MCF 10A (cell line): ENCODE results near the gene FAM111A. TPM values are rescaled to one million over a fixed set of nuclear protein-coding genes. Genes with fewer than 3 reads are reported as not detected.
"Not testable (repeated sequence)": the region's sequence is repeated elsewhere in the genome, so short reads cannot be mapped to it uniquely, and the experiment has no call there.

Source experiments
- BruUV-seq: library from RNA; stranded (reverse); fragments of 400-500 nt; replicated peaks from 2 replicates; lab custom pipeline; 2021; lab: Mats Ljungman, UMichigan
- CTCF ChIA-PET: fragments of 300-600 bp; sonication (Branson Sonifier 250); formaldehyde crosslinking; extraction: SDS; loops from one replicate; lab custom pipeline; 2021; ENCODE audit warnings: antibody characterized with exemption, inconsistent platforms; lab: Yijun Ruan, JAX
- POLR2A ChIA-PET: fragments of 300-600, 350-650 bp; sonication (Branson Sonifier 250); formaldehyde crosslinking; extraction: SDS; loops from one replicate; lab custom pipeline; 2020; ENCODE audit warnings: antibody characterized with exemption, inconsistent platforms; lab: Yijun Ruan, JAX
- DNase-seq: peaks from one replicate; pipeline ENCODE4 v3.0.0-alpha.2; 2018; ENCODE audit not compliant: unreplicated experiment
- H3K27ac Mint-ChIP-seq: one replicate; pipeline ENCODE4 v1.8.0; 2022; ENCODE audit warnings: mild to moderate bottlenecking, low read depth, mixed read lengths; ENCODE audit not compliant: unreplicated experiment
- H3K27me3 Mint-ChIP-seq: one replicate; pipeline ENCODE4 v1.8.0; 2022; ENCODE audit warnings: mixed read lengths; ENCODE audit not compliant: insufficient read depth, unreplicated experiment
- H3K36me3 Mint-ChIP-seq: one replicate; pipeline ENCODE4 v1.8.0; 2022; ENCODE audit warnings: mild to moderate bottlenecking, moderate library complexity, mixed read lengths; ENCODE audit not compliant: insufficient read depth, unreplicated experiment
- H3K4me1 Mint-ChIP-seq: one replicate; pipeline ENCODE4 v1.8.0; 2022; ENCODE audit warnings: mixed read lengths; ENCODE audit not compliant: insufficient read depth, unreplicated experiment
- H3K4me3 Mint-ChIP-seq: one replicate; pipeline ENCODE4 v1.8.0; 2022; ENCODE audit warnings: mild to moderate bottlenecking, moderate library complexity, mixed read lengths; ENCODE audit not compliant: unreplicated experiment
- H3K9me3 Mint-ChIP-seq: one replicate; pipeline ENCODE4 v1.8.0; 2022; ENCODE audit warnings: mixed read lengths; ENCODE audit not compliant: unreplicated experiment
- CTCF ChIP-seq: fragments of 200-600 bp; IDR thresholded peaks from one replicate; pipeline ENCODE4 v1.8.0; 2022; ENCODE audit warnings: antibody characterized with exemption, mild to moderate bottlenecking; ENCODE audit not compliant: unreplicated experiment
- intact Hi-C: fragments of 100-400 bp; cut with micrococcal nuclease; formaldehyde crosslinking; loops from 2 replicates; pipeline ENCODE4 v1.14.1; 2022
- total RNA-seq: library from RNA; stranded (reverse); gene quantifications from 2 replicates; pipeline ENCODE4 v1.2.3, GENCODE V29; 2022

Gene FAM111A
- total RNA-seq, 1 experiment from 2014 or later, result 27.7 TPM

GRCh38 chr11:59119826-59120225 is 22.8 kb upstream of the FAM111A start:
- no peaks in the 10 kb centered on the region for H3K4me1 Mint-ChIP-seq
- intact Hi-C loops, result no loop called here
- H3K27me3 Mint-ChIP-seq, result no peaks in the 10 kb centered on the region
- no peak overlapping the region for H3K27ac Mint-ChIP-seq
- ChIA-PET POLR2A (interaction anchor here (1.0 to 1.5 kb wide), 2 partner anchors 23 to 25 kb away, joined by 3 to 6 read pairs; partner anchors contain the start of gene FAM111A), CTCF (interaction anchor here (5.3 kb wide), 1 partner anchor 16 kb away, joined by 28 read pairs; no protein-coding TSS in a partner anchor)
- no peak for DNase-seq
- H3K4me3 Mint-ChIP-seq, result no peak overlapping the region
- peaks cover 9% of the 10 kb centered on the region for H3K36me3 Mint-ChIP-seq
- TF ChIP-seq CTCF, result no peak
- no TSS peak for BruUV-seq
- H3K9me3 Mint-ChIP-seq, result no peaks in the 10 kb centered on the region

- Mint-ChIP-seq H3K4me3 (no peak overlapping the region), H3K27me3 (no peaks in the 10 kb centered on the region), H3K36me3 (peaks cover 25% of the 10 kb centered on the region), H3K9me3 (peaks cover 14% of the 10 kb centered on the region), H3K4me1 (peaks cover 6% of the 10 kb centered on the region), H3K27ac (peak overlapping the region; percentile 24)
- ChIA-PET POLR2A (interaction anchor here (0.7 to 1.0 kb wide), 3 partner anchors 25 to 130 kb away, joined by 3 read pairs; partner anchors contain the start of gene FAM111B), CTCF (interaction anchor here (0.5 to 3.9 kb wide), 56 partner anchors 9 to 1614 kb away, joined by 3 to 36 read pairs (median 4); partner anchors contain the start of genes FAM111B, GLYATL2 and LPXN)
- peak; percentile 73 for DNase-seq
- BruUV-seq, result no TSS peak
- TF ChIP-seq CTCF, result peak; percentile 98
- intact Hi-C loops, result loop anchor here (1.0 to 5.0 kb wide), 3 partner anchors 39 to 459 kb away; no protein-coding TSS in a partner anchor
Measured at GRCh38 chr11:59135648-59136461, 6.8 kb upstream of the FAM111A start.

- H3K27ac Mint-ChIP-seq, BruUV-seq, H3K4me3 Mint-ChIP-seq, POLR2A ChIA-PET, DNase-seq, H3K27me3 Mint-ChIP-seq: not testable (repeated sequence)
- peaks cover 13% of the 10 kb centered on the region for H3K4me1 Mint-ChIP-seq
- peaks cover 12% of the 10 kb centered on the region for H3K9me3 Mint-ChIP-seq
- peaks cover 20% of the 10 kb centered on the region for H3K36me3 Mint-ChIP-seq
- CTCF ChIA-PET, result interaction anchor here (0.7 to 3.9 kb wide), 38 partner anchors 9 to 1614 kb away, joined by 3 to 36 read pairs (median 6); partner anchors contain the start of genes FAM111B and LPXN
- intact Hi-C loops, result loop anchor here (1.0 to 5.0 kb wide), 3 partner anchors 39 to 459 kb away; no protein-coding TSS in a partner anchor
Measured at GRCh38 chr11:59136551-59136950, 6.1 kb upstream of the FAM111A start.

GRCh38 chr11:59137190-59137589 is 5.5 kb upstream of the FAM111A start:
- peaks cover 8% of the 10 kb centered on the region for H3K9me3 Mint-ChIP-seq
- intact Hi-C loops, result loop anchor here (5.0 kb wide), 1 partner anchor 460 kb away; no protein-coding TSS in a partner anchor
- BruUV-seq, result no TSS peak
- H3K4me1 Mint-ChIP-seq, result peaks cover 18% of the 10 kb centered on the region
- H3K27ac Mint-ChIP-seq, result no peak overlapping the region
- ChIA-PET POLR2A (no interaction called here), CTCF (interaction anchor here (0.9 to 3.4 kb wide), 3 partner anchors 20 to 47 kb away, joined by 3 to 28 read pairs (median 8); no protein-coding TSS in a partner anchor)
- H3K27me3 Mint-ChIP-seq, result no peaks in the 10 kb centered on the region
- H3K4me3 Mint-ChIP-seq, result no peak overlapping the region
- H3K36me3 Mint-ChIP-seq, result peaks cover 20% of the 10 kb centered on the region
- DNase-seq, result no peak
- TF ChIP-seq CTCF, result no peak
